GM03348 (cell line): ENCODE data around the gene ADAMTS10.
"Not testable (repeated sequence)": the region's sequence is repeated elsewhere in the genome, so short reads cannot be mapped to it uniquely, and the experiment has no call there.

Experiments used
- DNase-seq: peaks from one replicate; pipeline ENCODE4 v3.0.0; 2012; ENCODE audit warnings: low spot score

The ADAMTS10 gene

DNA sequence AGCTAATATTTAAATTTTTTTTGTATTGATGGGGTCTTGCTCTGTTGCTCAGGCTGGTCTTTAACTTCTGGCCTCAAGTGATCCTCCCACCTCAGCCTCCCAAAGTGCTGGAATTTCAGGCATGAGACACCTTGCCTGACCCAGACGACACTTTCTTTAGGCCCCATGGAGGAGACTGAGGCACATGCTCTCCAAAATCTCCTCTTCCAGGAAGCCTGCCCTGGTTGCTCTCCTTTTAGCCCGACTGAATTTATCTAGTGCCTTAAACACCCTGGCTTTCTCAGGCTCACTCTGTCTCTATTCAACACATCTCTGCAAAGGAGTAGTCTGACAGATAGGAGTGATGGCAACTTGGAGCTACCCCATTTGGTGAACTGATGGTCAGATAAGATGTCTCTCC, 52.2 kb downstream of the ADAMTS10 start:
- DNase-seq, result no peak

DNA sequence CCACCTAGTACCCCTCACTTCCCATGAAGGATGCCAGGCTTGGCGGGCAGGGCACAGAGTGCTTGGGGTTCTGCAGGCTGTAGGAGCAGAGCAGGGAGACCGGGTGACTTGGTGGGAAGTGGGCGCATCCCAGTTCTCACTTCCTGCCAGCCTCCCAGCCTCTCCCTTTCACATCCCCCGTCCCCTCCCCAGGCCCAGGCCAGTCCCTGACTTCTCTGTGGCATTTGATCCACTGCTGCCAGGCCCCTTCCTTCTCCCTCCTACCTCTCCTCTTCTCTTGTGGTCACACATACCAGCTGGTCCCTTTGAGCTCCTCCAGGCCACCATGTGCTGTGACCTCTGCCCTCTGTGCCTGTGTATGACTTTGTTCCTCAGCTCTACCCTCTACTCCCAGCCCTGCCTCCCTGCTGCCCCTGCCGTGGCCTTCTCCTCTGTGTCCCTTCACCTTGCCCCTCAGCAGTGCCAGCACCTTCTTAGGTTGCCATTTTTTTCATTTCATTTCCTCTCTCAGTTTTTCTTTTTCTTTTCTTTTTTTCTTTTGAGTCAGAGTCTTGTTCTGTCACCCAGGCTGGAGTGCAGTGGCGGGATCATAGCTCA, 52.8 kb downstream of the ADAMTS10 start:
- DNase-seq, result no peak

DNA sequence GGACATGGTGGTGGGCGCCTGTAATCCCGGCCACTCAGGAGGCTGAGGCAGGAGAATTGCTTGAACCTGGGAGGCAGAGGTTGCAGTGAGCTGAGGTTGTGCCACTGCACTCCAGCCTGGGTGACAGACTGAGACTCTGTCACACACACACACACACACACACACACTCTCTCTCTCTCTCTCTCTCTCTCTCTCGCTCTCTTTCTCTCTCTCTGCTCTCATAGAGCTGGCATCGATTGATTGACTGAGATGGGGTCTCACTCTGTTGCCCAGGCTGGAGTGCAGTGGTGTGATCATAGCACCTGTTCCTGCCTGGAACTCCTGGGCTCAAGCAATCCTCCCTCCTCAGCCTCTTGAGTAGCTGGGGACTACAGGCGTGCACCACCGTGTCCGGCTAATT, 56.8 kb downstream of the ADAMTS10 start:
- DNase-seq, result not testable (repeated sequence)

GRCh38 chr19:8552810-8553209, 57.7 kb downstream of the ADAMTS10 start:
- no peak for DNase-seq

- no peak for DNase-seq
Observed at GRCh38 chr19:8550070-8550469, 60.4 kb downstream of the ADAMTS10 start.

DNA sequence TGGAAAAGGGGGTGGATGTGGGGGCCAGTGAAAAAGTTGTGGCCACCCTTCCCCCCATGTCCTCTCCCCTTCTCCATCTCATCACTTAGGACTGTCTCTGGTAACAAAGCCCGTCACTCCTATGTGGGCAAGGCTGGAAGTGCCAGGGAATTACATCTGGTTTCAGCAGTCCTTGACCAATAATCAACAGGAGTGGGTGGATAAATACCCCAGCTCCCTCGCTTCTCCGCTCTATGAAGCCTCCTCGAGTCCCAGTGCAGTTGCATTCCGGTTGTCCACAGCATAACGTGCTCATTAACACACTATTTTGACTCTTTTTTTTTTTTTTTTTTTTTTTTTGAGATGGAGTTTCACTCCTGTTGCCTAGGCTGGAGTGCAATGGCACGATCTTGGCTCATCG, 64.8 kb downstream of the ADAMTS10 start:
- DNase-seq, result no peak

DNA sequence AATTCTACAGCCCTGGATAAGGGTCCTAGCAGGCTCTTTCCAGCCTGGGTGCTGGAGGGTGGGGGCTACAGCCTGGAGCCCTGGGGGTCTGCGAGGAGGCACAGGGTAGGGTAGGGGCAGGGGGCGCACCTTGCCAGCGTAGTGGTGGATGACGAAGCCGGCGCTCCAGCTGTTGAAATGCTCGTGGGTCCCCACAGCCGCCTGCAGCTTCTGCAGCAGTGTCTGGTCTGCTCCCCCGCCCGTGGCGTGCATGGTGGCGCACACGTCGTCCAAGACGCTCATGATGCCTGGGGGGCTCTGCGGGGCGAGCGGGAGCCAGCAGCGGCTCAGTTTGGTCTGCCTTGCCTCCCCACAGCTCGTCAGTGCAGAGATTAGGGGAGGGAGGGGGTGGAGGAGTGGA, 66.3 kb downstream of the ADAMTS10 start:
- no peak for DNase-seq

GRCh38 chr19:8539621-8540149, 70.8 kb downstream of the ADAMTS10 start:
- DNase-seq, result no peak

DNA sequence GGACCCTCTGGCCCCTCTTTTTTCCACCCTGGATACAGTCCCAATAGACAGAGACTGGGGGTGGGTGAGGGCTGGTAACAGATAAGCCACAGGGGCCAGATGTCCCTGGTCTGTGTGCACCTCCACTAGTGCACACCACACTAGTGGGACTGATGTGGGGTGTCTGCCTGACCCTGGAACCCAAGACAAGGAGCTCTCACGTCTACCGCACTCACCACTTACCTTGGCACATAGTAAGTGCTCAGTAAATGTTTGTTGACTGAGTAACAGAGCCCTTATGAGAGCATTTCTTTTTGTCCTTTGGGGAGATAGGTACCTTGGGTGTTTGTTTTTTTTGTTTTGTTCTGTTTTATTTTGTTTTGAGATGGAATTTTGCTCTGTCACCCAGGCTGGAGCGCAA, 73.4 kb downstream of the ADAMTS10 start:
- no peak for DNase-seq

- DNase-seq, result no peak
Observed at GRCh38 chr19:8536282-8536681, 74.2 kb downstream of the ADAMTS10 start.

DNA sequence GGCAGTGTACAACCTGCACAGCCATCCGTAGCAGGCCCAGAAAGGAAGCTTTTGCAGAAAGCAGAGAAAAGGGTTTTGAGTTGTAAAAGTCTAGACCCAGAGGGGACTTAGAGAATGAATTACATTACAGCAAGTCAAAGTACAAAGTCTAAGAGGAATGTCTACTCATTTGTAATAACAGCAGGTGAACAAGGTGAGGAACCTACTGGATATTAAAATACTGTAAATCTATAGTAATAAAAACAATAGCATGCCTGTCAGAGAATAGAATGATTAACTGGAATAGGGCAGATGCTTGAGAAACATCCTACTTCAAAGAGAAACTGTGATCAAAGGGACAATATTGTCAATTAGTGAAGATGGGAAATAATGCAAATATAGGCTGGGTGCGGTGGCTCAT, 78.3 kb downstream of the ADAMTS10 start:
- no peak for DNase-seq

GRCh38 chr19:8531470-8531869, 79.0 kb downstream of the ADAMTS10 start:
- no peak for DNase-seq
